ENCODE results near the gene NOL12.
A peak's percentile ranks its signal among the peaks of the same experiment; 100 is the strongest.
"Not testable (repeated sequence)": the region's sequence is repeated elsewhere in the genome, so short reads cannot be mapped to it uniquely, and the experiment has no call there.

NOL12 gene, protein sequence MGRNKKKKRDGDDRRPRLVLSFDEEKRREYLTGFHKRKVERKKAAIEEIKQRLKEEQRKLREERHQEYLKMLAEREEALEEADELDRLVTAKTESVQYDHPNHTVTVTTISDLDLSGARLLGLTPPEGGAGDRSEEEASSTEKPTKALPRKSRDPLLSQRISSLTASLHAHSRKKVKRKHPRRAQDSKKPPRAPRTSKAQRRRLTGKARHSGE

DNA sequence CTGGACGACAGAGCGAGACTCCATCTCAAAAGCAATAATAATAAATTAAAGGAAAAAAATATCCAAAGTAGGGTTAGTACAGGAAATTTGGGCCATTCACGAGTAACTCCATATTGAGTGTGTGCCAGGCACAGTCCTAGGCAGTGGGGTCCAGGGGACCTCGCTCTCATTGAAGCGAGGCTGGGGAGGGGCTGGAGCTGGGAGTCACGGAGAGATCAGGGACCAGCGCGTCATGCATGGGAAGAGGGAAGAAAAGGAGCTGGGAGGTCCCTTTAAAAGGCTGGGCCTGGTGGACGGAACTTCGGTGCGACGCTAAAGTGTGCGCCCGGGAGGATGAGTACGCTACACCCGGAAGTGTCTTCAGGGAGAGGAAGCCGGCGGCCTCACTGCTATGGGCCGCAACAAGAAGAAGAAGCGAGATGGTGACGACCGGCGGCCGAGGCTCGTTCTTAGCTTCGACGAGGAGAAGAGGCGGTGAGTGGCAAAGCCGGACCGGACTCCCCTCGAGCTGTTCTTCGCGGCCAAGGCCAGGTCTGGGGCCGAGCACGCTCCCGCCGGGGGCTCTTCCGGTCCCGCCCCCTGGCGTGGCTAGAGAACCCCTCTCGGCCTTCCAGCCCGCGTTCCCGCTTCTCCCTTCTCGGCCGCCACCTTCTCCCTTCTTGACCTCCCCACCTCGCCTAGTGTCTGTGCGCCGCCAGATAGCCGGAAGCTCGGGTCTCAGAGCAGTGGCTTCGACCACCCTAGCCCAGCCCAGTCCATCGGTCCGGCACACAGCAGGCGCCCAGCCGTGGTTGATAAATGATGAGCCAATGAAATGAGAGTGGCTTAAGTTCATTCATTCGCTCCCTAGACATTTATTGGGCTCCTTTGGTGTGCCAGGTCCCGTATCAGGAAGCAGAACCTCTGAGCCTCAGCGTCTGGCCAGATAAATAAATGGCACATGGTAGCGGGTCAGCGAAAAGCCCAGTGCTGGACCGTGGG lies at the start of gene NOL12:
Gene NOL12, plus strand, starts transcription at position 342 of the 981 bp plus-strand sequence. Its CDS starts 50 bp downstream, at position 392.
- in situ Hi-C loops (cut with MboI; ENCODE audit: low pct_unique_long_range_greater_than_20kb, low sequenced_read_pairs), result no loop called here
- DNase-seq, result peak; percentile 94

DNA sequence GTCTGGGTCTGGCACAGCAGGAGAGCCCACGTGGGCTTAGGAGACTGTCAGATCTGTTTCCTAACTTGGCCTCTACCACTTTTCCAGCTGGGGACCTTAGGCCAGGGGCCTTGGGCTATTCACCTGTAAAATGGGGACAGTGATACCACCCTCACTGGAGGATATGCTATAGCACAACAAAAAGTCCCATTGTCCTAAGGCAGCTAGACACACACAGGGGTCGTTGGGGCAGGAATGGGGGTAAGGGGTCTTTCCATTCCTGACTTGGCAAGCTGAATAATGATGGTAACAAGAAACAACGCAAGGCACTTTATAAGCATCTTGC lies 49.2 kb upstream of the NOL12 start:
- DNase-seq, result no peak
- in situ Hi-C loops (cut with MboI; ENCODE audit: low pct_unique_long_range_greater_than_20kb, low sequenced_read_pairs), result no loop called here

DNA sequence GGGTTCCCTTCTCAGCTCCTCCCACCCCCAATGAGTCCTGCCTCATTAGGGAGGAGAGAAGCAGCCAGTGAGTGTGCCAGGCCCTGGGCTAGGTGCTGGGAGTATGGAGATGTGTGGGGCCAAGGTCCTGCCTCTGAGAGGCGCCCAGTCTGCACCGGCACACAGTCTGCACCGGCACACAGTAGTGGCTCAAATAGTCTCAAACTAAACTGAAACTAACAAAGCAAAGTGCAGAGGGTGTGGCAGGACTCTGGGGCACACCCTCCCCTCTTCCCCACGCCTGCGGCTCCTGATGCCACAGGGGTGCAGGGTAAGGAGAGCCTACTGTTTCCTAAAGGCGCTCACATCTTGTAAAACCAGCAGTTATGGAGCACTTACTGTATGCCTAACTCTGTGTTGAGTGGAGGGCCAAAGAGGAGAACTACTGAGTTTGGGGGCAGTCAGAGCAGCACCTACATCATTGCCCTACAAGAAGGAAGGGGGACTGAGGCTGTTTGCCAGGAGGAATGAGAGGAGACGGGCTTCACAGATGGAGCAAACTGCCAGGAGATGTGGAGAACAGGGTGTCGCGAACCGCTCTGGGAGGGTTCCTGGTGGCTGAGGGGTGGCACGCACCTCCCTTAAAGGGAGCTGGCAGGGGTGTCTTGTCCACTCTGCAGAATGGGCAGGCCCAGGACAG lies 47.6 kb upstream of the NOL12 start:
- DNase-seq, result no peak

DNA sequence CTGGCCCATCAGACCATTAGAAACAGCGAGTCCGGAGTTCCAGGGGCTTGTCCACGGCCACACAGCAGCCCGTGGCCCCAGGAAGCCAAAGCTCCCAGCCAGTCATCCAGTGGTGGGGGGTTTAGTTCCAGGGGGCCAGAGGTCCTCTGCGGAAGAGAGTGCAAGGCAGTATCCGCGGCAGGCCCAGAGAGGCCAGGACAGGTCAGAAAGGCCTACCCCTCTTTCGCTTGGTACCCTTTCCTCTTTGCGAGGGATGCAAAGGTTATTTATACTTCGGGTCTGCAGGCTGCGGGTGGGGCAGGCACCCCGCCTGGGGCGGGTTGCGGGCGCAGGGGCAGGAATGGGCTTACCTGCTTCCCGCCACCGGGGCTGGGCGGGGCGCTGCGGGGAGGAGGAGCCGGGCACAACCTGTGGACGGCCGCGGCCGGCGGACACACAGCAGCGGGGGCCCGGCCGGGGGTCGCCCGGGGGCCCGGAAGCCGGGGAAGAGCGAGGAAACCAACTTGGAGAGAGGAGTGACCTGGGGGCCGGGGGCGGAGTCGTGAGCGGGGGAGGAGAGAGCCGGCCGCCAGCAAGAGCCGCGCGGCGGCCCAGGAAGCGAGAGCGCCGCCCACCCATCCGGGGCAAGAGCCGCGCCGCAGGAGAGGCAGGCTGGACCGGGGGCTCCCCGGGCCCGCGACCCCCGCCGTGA lies 46.9 kb upstream of the NOL12 start, which contains the start of gene SH3BP1:
Gene SH3BP1, plus strand, starts transcription at position 600 of the 691 bp plus-strand sequence. CDS start 119 bp downstream, outside the sequence.
- peak; percentile 23 for DNase-seq
- in situ Hi-C loops (cut with MboI; ENCODE audit: low pct_unique_long_range_greater_than_20kb, low sequenced_read_pairs), result no loop called here

More for the DNA sequence above, 47.6 kb upstream of the NOL12 start:
- in situ Hi-C loops (cut with MboI; ENCODE audit: low pct_unique_long_range_greater_than_20kb, low sequenced_read_pairs), result no loop called here

DNA sequence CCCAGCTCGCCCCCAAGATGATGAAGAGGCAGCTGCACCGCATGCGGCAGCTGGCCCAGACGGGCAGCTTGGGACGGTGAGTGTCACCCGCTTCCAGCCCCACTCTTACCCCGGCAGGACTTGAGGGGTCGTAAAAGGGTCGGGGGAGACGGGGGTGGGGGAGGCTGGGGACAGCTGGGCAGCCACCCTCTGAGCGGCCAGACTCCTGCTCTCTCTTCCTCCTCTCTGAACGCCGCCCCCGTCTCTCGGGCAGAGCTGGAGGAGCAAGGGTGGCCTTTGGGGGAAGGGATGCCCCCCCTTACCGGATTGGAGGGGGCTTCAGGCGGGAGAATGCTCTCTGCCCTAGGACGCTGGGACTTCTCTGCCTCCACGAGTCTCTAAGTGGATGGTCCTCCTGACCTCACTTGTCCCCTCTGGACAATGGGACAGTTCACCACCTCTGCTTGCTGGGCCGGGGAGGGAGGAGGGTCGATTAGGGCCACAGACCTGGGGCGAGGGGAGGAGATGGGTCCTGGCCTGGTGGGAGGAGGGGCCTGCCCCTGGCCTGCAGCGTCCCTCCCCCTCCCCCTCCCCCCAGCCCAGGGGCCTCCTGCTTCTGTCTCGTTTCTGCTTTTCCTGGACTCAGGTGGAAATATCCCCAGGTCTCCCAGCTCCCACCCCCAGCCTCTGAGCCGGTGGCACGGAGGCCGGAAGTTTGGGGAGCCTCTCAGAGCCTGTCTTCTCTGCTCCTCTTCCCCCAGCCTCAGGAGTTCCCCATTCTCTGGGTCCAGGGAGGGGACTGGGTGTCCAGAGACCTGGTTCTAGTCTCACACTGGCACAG lies 46.2 kb upstream of the NOL12 start:
- peak; percentile 66 for DNase-seq
- in situ Hi-C loops (cut with MboI; ENCODE audit: low pct_unique_long_range_greater_than_20kb, low sequenced_read_pairs), result no loop called here

DNA sequence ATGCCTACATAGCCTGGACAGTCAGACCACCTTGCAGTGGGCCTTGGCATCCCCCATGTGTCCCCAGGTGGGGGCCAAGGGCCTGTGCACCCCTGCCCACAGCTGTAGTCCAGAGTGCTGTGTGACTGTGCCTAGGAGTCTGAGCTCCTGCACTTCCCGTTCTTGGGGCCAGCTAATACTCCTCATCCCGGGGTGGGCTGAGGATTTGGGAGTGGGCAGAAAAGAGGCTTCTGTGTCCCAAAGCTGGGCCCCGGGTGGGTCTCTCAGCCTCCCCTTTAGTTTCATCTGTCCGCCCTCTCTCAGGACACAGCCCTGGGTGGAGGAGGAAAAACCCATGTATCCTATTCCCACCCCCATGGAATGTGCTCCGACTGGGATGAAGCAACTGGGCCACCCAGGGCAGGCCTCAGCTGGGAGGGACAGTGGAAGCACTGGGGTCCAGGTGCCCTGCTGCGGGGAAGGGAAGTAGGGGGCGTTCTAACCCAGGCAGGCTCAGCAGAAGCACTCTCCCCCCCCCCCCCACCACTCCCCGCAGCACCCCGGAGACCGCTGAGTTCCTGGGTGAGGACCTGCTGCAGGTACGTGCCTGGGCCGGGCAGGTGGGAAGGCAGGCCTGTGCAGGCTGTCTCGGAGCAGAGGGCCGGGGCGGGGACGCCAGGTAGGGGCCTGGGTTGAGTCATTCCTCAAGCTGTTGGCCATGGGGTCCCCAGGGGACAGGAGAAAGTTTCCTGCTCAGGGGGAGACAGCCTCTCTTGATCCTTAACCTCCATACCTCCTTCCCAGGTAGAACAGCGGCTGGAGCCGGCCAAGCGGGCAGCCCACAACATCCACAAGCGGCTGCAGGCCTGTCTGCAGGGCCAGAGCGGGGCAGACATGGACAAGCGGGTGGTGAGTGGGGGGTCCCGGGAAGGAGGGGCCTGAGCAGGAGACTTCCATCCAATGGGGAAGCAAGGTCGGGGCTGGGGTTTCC lies 45.3 kb upstream of the NOL12 start:
- in situ Hi-C loops (cut with MboI; ENCODE audit: low pct_unique_long_range_greater_than_20kb, low sequenced_read_pairs), result no loop called here
- no peak for DNase-seq

DNA sequence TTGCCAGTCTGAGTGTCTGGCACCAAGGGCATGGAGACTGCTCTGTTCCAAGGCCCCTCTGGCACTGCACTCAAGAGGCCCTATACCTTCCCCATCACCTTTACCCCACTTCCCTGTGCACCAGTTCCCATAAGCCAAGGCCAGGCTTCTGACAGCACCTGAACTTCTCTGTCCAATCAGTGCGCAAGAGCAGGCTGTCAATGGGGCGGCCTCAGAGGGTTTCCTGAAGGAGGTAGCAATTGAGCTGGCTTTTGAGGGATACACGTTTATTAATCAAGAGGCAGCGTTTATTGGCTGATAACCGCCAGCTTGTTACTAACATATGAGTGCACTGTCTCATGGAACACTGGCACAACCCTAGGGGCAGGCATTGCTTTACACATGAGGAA lies 44.6 kb upstream of the NOL12 start:
- in situ Hi-C loops (cut with MboI; ENCODE audit: low pct_unique_long_range_greater_than_20kb, low sequenced_read_pairs), result no loop called here
- DNase-seq, result no peak

DNA sequence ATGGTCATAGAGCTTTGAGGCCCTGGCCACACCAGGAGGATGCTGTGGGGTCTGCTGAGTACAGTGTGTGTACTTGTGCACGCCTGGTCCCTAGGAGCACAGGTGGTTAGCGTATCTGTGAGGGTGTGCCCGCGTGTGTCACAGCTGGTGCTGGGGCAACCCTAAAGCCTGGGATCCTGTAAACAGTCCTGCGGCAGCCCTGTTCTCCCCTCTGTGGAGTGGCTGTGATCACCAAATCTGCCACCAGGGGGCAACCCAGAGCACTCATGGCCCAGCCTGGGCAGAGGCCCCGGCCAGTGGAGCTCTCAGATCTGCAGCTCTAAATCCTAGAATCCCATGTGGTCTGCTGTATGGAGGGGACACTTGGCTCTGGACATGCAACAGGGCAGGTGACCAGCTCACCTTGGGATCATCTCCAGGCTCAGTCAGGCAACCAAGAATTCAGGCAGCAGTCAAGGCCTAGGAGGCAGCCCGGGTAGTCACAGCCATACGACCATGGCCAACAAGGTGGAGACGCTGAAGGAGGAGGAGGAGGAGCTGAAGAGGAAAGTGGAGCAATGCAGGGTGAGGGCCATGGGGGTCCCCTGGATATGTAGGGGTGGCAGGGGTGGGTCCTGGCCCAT lies 42.8 kb upstream of the NOL12 start:
- peak; percentile 78 for DNase-seq
- in situ Hi-C loops (cut with MboI; ENCODE audit: low pct_unique_long_range_greater_than_20kb, low sequenced_read_pairs), result no loop called here

DNA sequence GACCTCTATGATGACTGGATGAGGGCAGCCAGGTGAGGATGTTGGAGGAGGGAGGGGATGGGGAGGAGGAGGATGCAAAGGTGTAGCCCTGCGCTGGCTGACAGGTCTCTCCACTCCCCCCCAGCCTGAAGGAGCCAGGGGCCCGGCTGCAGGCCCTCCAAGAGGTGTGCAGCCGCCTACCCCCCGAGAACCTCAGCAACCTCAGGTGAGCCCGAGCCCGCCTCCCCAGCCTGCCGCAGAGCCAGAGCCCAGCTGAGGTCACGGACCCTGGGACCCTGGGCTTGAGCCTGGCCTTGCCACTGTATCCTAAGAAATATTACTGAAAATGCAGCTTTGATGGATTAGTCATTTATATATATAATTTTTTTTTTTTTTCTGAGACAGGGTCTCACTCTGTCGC lies 38.8 kb upstream of the NOL12 start:
- in situ Hi-C loops (cut with MboI; ENCODE audit: low pct_unique_long_range_greater_than_20kb, low sequenced_read_pairs), result no loop called here
- DNase-seq, result no peak

DNA sequence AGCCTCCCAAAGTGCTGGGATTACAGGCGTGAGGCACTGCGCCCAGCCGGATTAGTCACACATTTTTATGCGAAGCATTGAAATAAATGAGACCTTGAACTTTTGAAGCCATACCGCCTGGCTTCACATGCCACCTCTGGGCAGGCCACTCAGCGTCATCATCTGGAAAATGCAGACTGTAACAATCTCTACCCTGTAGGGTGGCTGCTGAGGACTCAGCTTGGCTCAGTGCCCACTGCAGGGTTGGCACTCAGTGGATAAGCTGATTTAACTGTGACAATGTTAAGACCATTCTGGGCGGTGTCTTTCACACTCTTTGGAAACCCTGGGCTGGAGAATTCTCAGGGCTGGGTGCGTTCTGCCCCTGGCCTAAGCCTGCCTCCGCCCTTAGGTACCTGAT lies 38.2 kb upstream of the NOL12 start:
- DNase-seq, result no peak
- in situ Hi-C loops (cut with MboI; ENCODE audit: low pct_unique_long_range_greater_than_20kb, low sequenced_read_pairs), result no loop called here

DNA sequence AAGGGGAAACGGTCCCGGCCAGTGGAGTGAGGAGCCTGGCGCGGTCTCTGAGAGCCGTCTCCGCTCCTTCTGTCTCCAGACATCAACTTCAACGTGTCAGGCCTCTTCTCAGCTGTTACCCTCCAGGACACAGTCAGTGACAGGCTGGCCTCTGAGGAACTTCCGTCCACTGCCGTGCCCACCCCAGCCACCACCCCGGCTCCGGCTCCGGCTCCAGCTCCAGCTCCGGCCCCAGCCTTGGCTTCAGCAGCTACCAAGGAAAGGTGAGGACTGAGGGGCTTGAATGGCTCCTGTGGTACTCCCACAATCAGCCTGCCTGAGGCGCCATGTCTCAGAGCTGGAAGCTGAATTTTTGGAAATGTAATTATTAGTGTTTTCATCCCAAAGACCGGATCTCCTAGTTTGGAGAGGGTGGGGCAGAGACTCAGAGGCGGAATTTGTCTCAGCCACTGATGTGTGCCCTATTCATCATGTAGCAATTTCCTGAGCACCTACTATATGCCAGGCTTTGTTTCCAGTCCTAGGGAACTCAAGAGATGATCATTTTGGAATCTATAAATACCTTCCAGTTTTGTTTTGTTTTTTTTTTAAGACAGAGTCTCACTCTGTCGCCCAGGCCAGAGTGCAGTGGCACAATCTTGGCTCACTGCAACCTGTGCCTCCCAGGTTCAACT lies 35.5 kb upstream of the NOL12 start:
- DNase-seq, result no peak
- in situ Hi-C loops (cut with MboI; ENCODE audit: low pct_unique_long_range_greater_than_20kb, low sequenced_read_pairs), result no loop called here

DNA sequence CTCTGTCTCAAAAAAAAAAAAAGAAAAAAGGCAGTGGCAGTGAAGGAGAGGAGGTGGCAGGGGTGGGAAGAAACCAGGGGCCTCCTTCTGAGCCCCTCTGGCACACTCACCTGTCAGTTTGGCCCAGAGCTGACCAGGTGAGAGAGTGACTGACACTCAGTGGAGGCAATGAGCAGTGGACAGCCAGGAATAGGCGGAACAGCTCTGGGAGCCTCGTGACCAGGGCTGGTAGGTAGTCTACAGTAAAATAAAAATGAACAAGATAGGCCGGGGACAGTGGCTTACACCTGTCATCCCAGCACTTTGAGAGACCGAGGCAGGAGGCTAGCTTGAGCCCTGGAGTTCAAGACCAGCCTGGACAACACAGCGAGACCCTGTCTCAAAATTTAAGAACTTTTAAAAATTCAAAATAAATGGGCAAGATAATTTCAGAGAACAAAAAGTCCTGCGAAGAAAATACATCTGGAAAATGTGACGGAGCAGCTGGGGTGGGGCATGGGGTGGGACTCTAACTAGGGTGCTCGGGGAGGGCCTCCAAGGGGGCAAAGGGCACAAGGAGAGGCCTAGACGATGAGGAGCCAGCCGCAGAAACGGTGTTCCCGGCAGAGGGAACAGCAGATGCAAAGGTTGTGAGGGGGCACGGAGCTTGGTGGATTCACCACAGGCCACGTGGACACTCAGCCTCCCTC lies 31.4 kb upstream of the NOL12 start:
- in situ Hi-C loops (cut with MboI; ENCODE audit: low pct_unique_long_range_greater_than_20kb, low sequenced_read_pairs), result no loop called here
- DNase-seq, result no peak

DNA sequence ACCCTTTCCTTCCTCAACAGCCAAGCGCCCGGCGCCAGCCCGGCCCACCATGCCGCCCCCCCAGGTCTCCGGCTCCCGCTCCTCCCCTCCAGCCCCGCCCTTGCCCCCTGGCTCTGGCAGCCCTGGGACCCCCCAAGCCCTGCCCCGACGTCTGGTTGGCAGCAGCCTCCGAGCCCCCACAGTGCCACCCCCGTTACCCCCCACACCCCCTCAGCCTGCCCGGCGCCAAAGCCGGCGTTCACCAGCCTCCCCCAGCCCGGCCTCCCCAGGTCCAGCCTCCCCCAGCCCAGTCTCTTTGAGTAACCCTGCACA lies 30.9 kb upstream of the NOL12 start:
- no peak for DNase-seq
- in situ Hi-C loops (cut with MboI; ENCODE audit: low pct_unique_long_range_greater_than_20kb, low sequenced_read_pairs), result no loop called here

DNA sequence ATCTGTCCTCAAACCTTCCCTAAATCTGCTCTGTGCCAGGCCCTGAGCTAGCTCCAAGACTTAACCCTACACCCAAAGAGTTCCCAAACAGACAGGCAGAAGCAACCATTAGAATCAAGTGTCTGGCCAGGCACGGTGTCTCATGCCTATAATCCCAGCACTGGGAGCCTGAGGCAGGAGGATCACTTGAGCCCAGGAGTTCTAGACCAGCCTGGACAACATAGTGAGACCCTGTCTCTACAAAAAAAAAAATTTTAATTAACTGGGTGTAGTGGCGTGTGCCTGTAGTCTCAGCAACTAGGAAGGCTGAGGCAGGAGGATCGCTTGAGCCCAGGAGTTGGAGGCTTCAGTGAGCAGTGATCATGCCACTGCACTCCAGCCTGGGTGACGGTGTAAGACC lies 29.6 kb upstream of the NOL12 start:
- in situ Hi-C loops (cut with MboI; ENCODE audit: low pct_unique_long_range_greater_than_20kb, low sequenced_read_pairs); DNase-seq: not testable (repeated sequence)

DNA sequence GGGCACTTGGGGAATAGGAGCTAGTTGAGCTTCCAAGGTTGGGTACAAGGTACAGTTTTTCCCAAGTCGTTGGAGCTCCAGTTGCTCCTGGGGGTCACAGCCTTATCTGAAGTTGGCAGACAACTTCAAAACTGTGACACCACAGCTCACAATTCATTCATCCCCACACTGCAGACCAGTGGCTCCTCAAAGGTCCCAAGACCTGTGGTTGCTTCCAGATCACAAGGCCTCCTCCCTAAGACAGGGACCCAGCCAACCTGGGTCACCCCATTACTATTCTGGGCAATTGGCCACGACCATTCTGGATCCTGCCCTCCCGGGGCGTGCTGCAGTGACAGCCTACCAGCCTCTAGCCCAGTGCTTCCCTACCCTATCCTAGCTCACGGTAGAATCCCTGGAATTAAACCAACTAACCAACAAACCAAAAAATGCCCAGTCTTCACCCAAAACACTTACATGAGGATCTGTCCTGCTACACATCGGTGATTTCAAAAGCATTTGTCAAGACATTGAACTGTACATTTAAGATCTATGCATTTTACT lies 28.5 kb upstream of the NOL12 start:
- in situ Hi-C loops (cut with MboI; ENCODE audit: low pct_unique_long_range_greater_than_20kb, low sequenced_read_pairs), result no loop called here
- no peak for DNase-seq
